Stomach (tissue), 9 donors: ENCODE measurements around the gene CHRNB1. TPM values are rescaled to one million over a fixed set of nuclear protein-coding genes. Genes with fewer than 3 reads are reported as not detected.

ENCODE experiments used
- DNase-seq, 2 donors: peaks; one replicate each; pipeline versions ENCODE4 v3.0.0 to v3.0.0-alpha.2; 2013 to 2019
- H3K27ac ChIP-seq, 5 donors: fragments of 200-600 bp in 4 of 5; sonication (generic) in 4 of 5; one replicate each; pipeline ENCODE4 v1.5.1; 2013 to 2019; ENCODE audit warnings: mild to moderate bottlenecking in 1 of 5, moderate library complexity in 1 of 5
- H3K27me3 ChIP-seq, 3 donors: fragments of 200-600 bp; sonication (generic); one replicate each; pipeline ENCODE4 v1.5.1; 2017 to 2019; ENCODE audit warnings: mixed run types in 1 of 3
- H3K36me3 ChIP-seq, 4 donors: fragments of 200-600 bp; sonication (generic); 1 replicate in 3 of 4; 2 replicates in 1 of 4; pipeline ENCODE4 v1.5.1; 2016 to 2019
- H3K4me1 ChIP-seq, 4 donors: fragments of 200-600 bp; sonication (generic); one replicate each; pipeline ENCODE4 v1.5.1; 2016 to 2019
- H3K4me3 ChIP-seq, 4 donors: fragments of 200-600 bp; sonication (generic) in 3 of 4; one replicate each; pipeline ENCODE4 v1.5.1; 2016 to 2019; ENCODE audit warnings: mild to moderate bottlenecking in 1 of 4
- H3K9me3 ChIP-seq, 4 donors: fragments of 200-600 bp; sonication (generic); one replicate each; pipeline ENCODE4 v1.5.1; 2016 to 2019
- EP300 ChIP-seq: sonication (generic); formaldehyde crosslinking; IDR thresholded peaks from one replicate; pipeline ENCODE4 v1.6.1; 2017; ENCODE audit warnings: antibody characterized with exemption
- POLR2A ChIP-seq, 4 donors: fragments of 450-650 bp; IDR thresholded peaks; one replicate each; pipeline ENCODE4 v1.6.1; 2016; ENCODE audit warnings: antibody characterized with exemption in 4 of 4, control low read depth in 2 of 4, mild to moderate bottlenecking in 1 of 4, moderate library complexity in 1 of 4
- POLR2AphosphoS5 ChIP-seq, 3 donors: sonication (generic); formaldehyde crosslinking; IDR thresholded peaks; one replicate each; pipeline ENCODE4 v1.6.1; 2016; ENCODE audit warnings: antibody characterized with exemption in 3 of 3
- WGBS, 5 donors: extraction: QIAGEN DNeasy Blood & Tissue Kit in 3 of 5; methylation state at CpG; one replicate each; pipeline versions ENCODE4 v1.1.5 to v1.1.7; 2013 to 2018; 5-methylcytosine and 5-hydroxymethylcytosine counted together
- intact Hi-C: fragments of 100-400 bp; cut with DNase I; formaldehyde crosslinking; loops from one replicate; pipeline ENCODE4 v1.15.1; 2023; ENCODE audit warnings: low total_unique reads
- polyA plus RNA-seq, 3 donors: library from polyadenylated mRNA; stranded (reverse); fragments of 200-250 nt; gene quantifications; one replicate each; pipeline ENCODE4 v1.2.3, GENCODE V29; 2013
- total RNA-seq, 5 donors: library from RNA; depleted of rRNA; stranded (reverse); fragments of >200 nt; gene quantifications; one replicate each; pipeline versions ENCODE4 v1.1.0 to v1.2.3, GENCODE V29; 2014 to 2016
- TF ChIP-seq, protein P1 (sequence below), 7 experiments: fragments of 450-650 bp in 4 of 7; fragments of 200-600 bp in 3 of 7; sonication (generic) in 3 of 7; IDR thresholded peaks; one replicate each; pipeline ENCODE4 v1.5.1; 2016 to 2019; ENCODE audit warnings: antibody characterized with exemption in 7 of 7, control low read depth in 2 of 7, mild to moderate bottlenecking in 1 of 7
- donor health status: healthy with polysubstance abuse.
- donor health status: Bipolar disorder and iron deficiency.
- donor health status: healthy.

The CHRNB1 gene
- total and polyA plus RNA-seq, 8 donors = 1.8 to 12.0 (median 7.8) TPM; not detected in 2

- intact Hi-C loops = no loop called here
- Histone ChIP-seq H3K27me3 (no peaks in the 10 kb centered on the region), H3K9me3 (no peaks in the 10 kb centered on the region), H3K36me3 (peaks cover 0 to 43% (median 27%) of the 10 kb centered on the region in 4 donors), H3K4me3 (no peak overlapping the region), H3K27ac (no peak overlapping the region), H3K4me1 (peaks cover 0 to 6% (median 5%) of the 10 kb centered on the region in 4 donors)
- no peak for DNase-seq
- 80 to 90% (median 86%) methylated on average over 2 to 8 of the region's 8 CpGs for WGBS, 5 donors
- TF ChIP-seq EP300 (no peak), POLR2A (IDR thresholded peaks at IDR 0.05) (no peak), POLR2AphosphoS5 (IDR thresholded peaks at IDR 0.05) (no peak)
- TF ChIP-seq, protein P1, sequence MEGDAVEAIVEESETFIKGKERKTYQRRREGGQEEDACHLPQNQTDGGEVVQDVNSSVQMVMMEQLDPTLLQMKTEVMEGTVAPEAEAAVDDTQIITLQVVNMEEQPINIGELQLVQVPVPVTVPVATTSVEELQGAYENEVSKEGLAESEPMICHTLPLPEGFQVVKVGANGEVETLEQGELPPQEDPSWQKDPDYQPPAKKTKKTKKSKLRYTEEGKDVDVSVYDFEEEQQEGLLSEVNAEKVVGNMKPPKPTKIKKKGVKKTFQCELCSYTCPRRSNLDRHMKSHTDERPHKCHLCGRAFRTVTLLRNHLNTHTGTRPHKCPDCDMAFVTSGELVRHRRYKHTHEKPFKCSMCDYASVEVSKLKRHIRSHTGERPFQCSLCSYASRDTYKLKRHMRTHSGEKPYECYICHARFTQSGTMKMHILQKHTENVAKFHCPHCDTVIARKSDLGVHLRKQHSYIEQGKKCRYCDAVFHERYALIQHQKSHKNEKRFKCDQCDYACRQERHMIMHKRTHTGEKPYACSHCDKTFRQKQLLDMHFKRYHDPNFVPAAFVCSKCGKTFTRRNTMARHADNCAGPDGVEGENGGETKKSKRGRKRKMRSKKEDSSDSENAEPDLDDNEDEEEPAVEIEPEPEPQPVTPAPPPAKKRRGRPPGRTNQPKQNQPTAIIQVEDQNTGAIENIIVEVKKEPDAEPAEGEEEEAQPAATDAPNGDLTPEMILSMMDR (IDR thresholded peaks at IDR 0.05) = no peak
These were observed 33.5 kb upstream of the CHRNB1 start for GRCh38 chr17:7411427-7411750.

GRCh38 chr17:7413346-7413985, 31.4 kb upstream of the CHRNB1 start:
- intact Hi-C loops = no loop called here
- peaks cover 0 to 62% (median 35%) of the 10 kb centered on the region in 4 donors for H3K36me3 ChIP-seq
- no peak for DNase-seq
- TF ChIP-seq, protein P1 (IDR thresholded peaks at IDR 0.05) = no peak
- no peak for TF ChIP-seq POLR2A (IDR thresholded peaks at IDR 0.05)
- TF ChIP-seq POLR2AphosphoS5 (IDR thresholded peaks at IDR 0.05) = no peak
- TF ChIP-seq EP300 = no peak
- peaks cover 0 to 5% (median 0%) of the 10 kb centered on the region in 3 donors for H3K27me3 ChIP-seq
- no peaks in the 10 kb centered on the region for H3K9me3 ChIP-seq
- H3K27ac ChIP-seq = no peak overlapping the region
- 71 to 80% (median 78%) methylated on average over 6 of the region's 6 CpGs for WGBS, 5 donors
- no peak overlapping the region for H3K4me3 ChIP-seq
- peaks cover 0 to under 1% (median 0%) of the 10 kb centered on the region in 4 donors for H3K4me1 ChIP-seq

- Histone ChIP-seq H3K9me3 (no peaks in the 10 kb centered on the region), H3K4me3 (no peak overlapping the region), H3K27me3 (peaks cover 0 to 5% (median 0%) of the 10 kb centered on the region in 3 donors), H3K36me3 (peaks cover 0 to 48% (median 22%) of the 10 kb centered on the region in 4 donors), H3K27ac (no peak overlapping the region), H3K4me1 (no peaks in the 10 kb centered on the region)
- TF ChIP-seq POLR2A (IDR thresholded peaks at IDR 0.05) = no peak
- no peak for TF ChIP-seq EP300
- TF ChIP-seq, protein P1 (IDR thresholded peaks at IDR 0.05) = no peak
- TF ChIP-seq POLR2AphosphoS5 (IDR thresholded peaks at IDR 0.05) = no peak
- DNase-seq = no peak
- 79 to 93% (median 86%) methylated on average over 5 to 14 of the region's 14 CpGs for WGBS, 5 donors
- intact Hi-C loops = no loop called here
These were observed 30.0 kb upstream of the CHRNB1 start for GRCh38 chr17:7414837-7415236.

DNA sequence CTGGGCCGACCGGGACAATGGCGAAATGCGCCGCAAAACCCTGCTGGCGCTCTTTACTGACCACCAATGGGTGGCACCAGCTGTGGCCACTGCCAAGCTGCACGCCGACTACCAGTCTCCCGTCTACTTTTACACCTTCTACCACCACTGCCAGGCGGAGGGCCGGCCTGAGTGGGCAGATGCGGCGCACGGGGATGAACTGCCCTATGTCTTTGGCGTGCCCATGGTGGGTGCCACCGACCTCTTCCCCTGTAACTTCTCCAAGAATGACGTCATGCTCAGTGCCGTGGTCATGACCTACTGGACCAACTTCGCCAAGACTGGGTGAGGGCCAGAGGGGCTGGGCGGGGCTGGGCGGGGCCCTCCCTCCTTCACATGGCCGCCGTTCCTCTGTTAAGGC, 29.1 kb upstream of the CHRNB1 start:
- Histone ChIP-seq H3K27me3 (peaks cover 0 to 5% (median 0%) of the 10 kb centered on the region in 3 donors), H3K4me1 (no peaks in the 10 kb centered on the region), H3K36me3 (peaks cover 0 to 39% (median 17%) of the 10 kb centered on the region in 4 donors), H3K4me3 (no peak overlapping the region), H3K9me3 (no peaks in the 10 kb centered on the region), H3K27ac (no peak overlapping the region)
- TF ChIP-seq POLR2A (IDR thresholded peaks at IDR 0.05) = no peak
- TF ChIP-seq, protein P1 (IDR thresholded peaks at IDR 0.05) = no peak
- no peak for TF ChIP-seq EP300
- TF ChIP-seq POLR2AphosphoS5 (IDR thresholded peaks at IDR 0.05) = no peak
- no peak for DNase-seq
- 78 to 89% (median 84%) methylated on average over 13 to 23 of the region's 23 CpGs for WGBS, 5 donors
- intact Hi-C loops = no loop called here
